ENCODE measurements around the gene ARNT2.

Gene ARNT2

DNA sequence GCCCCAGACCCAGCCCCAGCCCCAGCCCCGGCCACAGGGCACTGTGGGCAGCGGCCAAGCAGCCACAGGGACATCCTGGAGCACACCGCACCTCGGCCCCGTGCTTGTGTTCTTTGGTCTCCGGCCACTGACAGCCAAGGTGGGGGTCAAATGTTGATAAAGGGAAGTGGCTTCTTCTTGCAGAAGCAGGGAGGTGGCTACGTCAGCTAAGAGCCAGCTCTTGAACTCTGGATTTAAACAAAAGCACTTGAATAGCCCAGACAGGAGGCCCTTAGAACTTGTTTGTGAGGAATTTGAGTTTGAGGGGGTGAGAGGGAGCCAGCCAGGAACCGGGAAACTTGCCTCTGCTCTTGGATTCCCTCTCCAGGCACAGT, 155.1 kb downstream of the ARNT2 start:
- no peak for DNase-seq

DNA sequence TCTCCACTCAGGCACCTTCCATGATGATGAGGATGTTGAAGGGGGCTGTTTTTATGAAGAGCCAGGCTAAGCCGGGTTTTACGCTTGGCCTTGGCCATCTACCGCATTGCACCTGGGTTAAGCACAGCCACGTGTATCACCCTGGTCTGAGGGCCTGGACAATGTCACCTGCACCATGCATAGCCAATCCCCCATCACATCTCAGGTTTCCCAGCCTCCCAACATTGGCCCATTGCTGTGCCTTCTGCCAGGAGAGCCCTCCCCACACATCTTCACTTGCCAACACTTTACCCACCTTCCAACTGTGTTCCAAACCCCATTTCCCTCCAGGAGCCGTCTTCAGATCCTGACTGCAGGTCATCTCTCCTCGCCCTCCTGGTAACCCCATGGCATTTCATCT, 155.6 kb downstream of the ARNT2 start:
- no peak for DNase-seq

DNA sequence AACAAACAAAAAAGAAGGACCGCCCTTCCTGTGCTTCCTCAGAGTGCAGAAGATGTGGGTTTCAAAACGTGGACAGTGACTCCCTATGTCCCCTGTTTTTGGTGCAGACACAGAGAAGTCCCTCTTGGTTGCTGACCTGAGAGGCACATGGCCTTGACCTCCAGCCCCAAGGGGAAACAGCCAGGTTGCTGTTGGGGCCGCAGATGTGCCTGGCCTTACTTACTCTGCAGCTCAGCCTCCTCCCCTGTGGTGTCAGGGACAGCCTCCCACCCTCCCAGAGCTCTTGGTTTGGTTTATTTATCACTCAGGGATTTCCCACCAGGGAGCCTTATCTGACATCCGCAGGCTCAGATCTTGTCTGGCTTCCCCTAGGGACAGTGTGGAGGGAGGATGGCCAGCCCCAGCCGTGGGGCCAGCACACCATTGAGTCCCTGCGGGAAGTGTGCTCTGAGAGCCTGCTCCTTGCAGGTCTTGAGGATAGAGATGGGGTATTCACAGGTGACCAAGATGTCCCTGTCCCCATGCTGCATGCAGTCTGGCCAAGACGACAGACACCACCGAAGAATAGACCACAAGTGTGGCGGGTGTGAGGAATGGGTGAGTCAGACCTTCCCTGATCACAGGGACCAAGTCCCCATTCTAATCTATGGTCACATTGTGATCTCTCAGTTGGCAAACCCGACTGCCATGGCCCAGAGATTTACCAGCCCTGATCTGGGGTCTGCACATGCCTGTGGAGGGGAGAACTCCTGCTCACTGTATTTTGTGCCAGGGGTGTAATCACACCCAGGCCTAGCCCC, 156.6 kb downstream of the ARNT2 start:
- DNase-seq, result no peak

- DNase-seq, result no peak
These were observed 157.3 kb downstream of the ARNT2 start for GRCh38 chr15:80561500-80561899.

DNA sequence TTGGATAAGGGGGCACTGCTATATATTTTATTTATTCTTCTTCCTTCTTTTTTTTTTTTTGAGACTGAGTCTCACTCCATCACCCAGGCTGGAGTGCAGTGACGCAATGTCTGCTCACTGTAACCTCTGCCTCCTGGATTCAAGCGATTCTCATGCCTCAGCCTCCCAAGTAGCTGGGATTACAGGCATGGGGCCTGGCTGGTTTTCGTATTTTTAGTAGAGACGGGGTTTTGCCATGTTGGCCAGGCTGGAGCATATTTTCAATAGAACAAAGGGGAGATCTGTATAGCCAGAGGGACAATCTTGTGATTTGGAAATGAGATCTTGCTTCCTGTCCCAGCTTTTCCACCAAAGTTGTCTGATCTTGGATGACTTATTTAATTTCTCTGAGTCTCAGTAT, 157.9 kb downstream of the ARNT2 start:
- no peak for DNase-seq

DNA sequence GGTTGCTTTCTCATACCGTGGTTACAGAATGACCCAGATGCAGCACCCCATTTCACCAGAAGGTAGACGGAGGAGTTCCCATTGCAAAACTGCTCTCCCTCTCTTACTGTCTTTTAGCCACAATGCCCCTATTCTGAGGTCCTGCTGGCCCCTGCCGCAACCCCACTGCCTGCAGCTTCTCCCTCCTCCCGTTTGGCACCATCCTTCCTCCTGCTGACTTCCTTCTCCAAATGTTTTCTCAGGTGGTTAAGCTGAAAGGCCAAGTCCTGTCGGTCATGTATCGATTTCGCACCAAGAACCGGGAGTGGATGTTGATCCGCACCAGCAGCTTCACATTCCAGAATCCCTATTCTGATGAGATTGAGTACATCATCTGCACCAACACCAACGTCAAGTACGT, 158.7 kb downstream of the ARNT2 start:
- DNase-seq, result no peak

GRCh38 chr15:80563372-80563997, 159.3 kb downstream of the ARNT2 start:
- no peak for DNase-seq

DNA sequence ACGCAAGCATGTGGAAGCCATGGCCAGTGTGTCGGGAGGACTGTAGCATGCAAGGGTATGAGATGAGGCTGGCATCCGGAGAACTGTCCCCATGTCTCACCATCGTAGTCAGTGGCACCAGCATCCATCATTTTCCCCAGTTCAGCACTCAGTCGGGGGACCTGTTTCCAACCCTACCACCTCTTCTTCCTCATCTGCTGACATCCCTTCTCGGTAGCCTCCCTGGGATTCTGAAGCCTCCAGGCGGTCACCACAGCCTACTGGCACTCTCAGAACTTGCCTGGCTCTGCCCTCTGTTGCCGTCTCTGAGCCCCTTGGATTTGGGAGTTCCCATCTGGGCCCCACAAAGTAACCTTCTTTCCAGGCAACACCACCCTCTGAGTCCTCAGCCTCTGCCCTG, 159.9 kb downstream of the ARNT2 start:
- DNase-seq, result no peak

DNA sequence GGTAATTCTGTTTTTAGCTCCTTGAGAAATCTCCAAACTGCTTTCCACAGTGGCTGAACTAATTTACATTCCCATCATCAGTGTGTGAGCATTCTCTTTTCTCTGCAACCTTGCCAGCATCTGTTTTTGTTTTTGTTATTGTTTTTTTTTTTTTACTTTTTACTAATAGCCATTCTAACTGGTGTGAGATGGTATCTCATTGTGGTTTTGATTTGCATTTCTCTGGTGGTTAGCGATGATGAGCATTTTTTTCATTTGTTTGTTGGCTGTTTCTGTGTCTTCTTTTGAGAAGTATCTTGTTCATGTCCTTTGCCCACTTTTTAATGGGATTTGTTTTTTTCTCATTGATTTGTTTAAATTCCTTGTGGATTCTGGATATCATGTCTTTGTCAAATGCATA, 161.2 kb downstream of the ARNT2 start:
- DNase-seq, result no peak

DNA sequence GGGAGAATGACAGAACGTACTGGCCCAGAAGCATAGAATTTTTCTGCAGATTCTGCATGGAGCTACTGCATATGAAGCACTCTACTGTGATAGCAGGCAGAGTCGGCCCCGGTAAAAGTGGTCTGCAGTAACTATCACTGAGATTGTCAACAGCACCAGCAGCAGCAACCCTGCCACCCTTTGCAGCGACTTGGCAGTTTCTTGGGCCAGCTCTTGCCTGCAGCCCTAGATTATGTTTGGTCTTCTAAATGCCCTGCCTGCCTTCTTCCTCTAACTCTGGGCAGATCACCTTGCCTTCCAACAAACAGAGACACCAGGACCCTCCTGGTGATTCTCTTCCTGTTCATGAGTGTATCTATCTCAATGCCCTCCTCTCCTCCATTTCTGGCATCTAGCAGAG, 161.8 kb downstream of the ARNT2 start:
- no peak for DNase-seq

GRCh38 chr15:80567721-80568157, 163.6 kb downstream of the ARNT2 start:
- no peak for DNase-seq

DNA sequence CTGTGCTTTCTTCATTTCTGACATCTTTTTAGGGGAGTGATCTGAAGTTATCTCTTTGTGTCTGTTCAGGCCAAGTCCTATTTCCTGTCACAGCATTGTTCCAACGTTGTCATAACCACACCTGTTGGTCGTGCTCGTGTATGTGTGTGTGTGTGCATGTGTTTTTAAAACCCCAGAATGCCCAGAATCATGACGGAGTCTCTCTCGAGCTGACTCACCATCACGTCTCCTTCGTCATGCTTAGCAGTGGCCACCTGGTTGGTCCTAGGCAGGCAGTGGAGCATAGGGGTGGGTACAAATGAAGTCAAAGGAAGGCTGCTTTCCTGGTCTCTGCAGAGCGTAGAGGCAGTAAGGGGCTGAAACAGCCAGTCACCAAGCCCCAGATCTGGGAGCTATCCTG, 164.1 kb downstream of the ARNT2 start:
- DNase-seq, result no peak

DNA sequence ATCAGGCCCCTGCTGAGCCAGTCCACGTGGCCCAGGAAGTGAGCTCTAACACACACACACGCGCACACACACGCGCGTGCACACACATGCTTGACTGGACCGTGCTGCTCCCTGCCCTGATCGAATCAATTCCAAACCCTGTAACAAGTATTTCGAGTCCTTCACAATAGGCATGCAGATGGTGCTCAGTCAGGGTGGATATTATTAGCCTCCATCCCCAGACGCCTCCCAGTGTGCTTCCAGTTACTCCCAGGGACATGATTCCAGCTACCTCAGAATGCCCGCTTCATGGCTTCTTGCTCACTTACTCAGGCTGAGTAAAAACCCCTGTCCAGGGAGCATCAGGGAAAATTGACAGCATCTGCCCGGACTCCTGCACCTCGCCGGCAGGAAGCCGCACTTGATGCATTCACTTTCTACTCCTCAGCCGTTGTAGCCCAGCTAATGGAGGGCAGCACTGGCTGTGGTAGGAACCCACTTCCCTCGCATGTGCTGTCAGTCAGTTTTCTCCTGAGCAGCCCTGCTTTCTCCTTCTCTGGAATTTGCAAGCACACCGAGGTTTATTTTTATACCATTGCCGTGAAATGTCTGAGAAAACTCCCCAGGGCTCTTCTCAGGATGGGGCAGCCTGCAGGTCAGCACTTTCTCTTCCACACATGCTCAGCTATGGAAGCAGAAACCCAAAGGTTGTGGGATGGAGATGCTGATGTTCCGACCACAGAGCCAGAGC, 164.9 kb downstream of the ARNT2 start:
- no peak for DNase-seq

DNA sequence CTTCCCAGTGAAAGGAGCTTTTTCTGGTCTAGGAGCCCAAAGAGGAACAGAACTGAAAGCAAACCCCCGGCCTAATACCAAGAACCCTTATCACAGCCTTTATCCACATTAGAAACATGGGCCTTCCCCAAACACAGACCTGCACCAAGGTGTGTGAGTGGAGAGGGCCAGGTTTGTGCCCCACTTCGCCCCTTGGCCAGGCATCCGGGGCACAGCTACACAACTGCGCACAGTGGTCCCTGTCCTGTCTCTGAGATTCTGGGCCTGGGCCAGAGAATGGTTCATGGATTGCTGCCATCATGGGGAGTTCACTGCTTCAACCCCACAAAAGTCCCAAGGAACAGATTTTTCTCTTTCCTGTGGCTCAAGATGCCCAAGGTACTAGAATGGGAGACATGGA, 165.5 kb downstream of the ARNT2 start:
- DNase-seq, result no peak

GRCh38 chr15:80570553-80570952, 166.4 kb downstream of the ARNT2 start:
- DNase-seq, result no peak

DNA sequence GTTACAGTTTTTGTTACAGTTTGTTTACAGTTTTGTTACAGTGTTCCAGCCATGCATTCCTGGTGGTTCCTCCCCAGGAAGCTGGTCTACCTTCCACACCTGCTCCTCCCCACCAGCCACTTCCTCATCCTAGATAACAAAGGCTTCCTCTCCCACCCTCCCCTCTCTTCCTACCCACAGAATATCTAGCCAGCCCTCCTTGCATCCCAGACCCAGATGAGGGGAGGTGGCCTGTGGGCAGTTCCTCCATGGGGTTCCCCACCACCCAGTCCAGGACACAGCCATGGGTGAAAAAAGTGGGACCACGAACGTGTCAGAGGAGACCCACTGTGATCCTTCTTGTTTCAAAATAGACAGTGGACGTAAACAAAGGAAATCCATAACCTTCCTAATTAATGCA, 168.2 kb downstream of the ARNT2 start:
- DNase-seq, result no peak

GRCh38 chr15:80573606-80574005, 169.4 kb downstream of the ARNT2 start:
- no peak for DNase-seq

DNA sequence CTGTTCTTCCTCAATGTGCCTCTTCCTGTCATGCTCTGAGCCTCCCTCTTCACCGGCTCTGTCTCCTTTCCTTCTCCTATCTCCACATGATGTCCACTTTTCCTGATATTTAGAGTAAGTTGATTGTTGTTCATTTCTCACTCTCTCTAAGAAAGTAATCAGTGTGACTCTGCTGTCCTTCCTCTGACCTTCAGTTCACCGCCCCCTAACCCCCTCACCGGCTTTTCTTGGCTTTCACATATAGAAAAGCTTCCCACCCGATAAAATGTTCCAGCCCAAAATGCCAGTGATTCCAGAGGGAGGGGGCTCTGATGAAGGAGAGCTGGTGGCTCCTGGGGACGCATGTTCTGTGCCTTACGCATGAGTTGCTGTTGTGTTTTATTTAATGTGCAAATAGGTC, 170.4 kb downstream of the ARNT2 start:
- no peak for DNase-seq

- DNase-seq, result no peak
These were observed 172.4 kb downstream of the ARNT2 start for GRCh38 chr15:80576519-80577090.

GRCh38 chr15:80577552-80578205, 173.5 kb downstream of the ARNT2 start:
- no peak for DNase-seq

GRCh38 chr15:80578206-80578595, 174.0 kb downstream of the ARNT2 start:
- no peak for DNase-seq

DNA sequence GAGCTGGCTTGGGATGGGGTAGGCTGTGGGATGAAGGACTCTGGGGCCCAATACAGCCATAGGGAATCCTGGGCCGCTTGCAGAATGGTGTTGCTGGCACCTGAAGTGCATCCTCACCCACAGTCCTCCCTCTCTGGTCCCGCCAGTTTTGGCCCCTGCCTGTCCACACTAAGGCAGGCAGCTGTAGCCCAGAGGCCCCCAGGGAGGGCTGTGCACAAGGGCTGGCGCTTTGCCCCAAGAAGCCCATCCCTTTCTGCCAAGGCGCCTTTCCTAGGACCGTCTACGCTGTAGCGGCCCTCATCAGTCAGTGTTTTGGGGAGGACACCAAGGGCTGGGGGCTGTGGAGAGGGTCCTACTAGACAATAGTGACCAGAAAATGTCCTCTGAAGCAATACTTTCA, 174.7 kb downstream of the ARNT2 start:
- DNase-seq, result no peak

GRCh38 chr15:80579611-80580010, 175.4 kb downstream of the ARNT2 start:
- no peak for DNase-seq

All from CD4-positive, alpha-beta T cell treated with Interleukin-17A for 4 hours (primary cell).